Measurements from ENCODE around the gene FER1L5. TPM values are rescaled to one million over a fixed set of nuclear protein-coding genes. Genes with fewer than 3 reads are reported as not detected.
"Not testable (repeated sequence)": the region's sequence is repeated elsewhere in the genome, so short reads cannot be mapped to it uniquely, and the experiment has no call there.

The FER1L5 gene
- total RNA-seq, 1 donor from 2014 or later = 1.0 TPM

DNA sequence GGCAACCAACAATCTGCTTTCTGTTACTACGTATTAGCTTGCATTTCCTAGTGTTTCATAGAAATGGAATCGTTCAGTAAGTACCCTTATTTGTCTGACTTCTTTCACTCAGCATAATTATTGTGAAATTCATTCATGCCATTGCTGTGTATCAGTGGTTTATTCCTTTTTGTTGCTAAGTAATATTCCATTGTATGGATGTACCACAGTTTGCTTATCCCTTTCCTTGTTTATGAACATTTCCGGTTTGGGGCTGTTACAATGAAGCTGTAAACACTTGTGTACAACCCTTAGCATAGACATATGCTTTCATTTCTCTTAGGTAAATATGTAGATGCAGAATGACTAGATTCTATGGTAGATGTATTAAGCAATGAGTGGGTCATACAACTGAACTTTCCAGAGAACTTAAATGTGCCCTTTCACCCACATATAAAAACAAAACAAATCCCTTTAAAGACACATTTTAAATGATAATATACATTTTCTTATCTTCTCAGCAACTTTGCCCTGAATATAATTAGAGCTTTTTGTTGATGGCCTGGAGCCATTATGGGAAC is 21.9 kb downstream of the FER1L5 start:
- no peak overlapping the region for H3K27ac Mint-ChIP-seq (ENCODE audit: unreplicated experiment)
- TF ChIP-seq CTCF (IDR thresholded peaks at IDR 0.05; ENCODE audit: unreplicated experiment) = no peak
- H3K27me3 Mint-ChIP-seq (ENCODE audit: unreplicated experiment) = peaks cover 5% of the 10 kb centered on the region
- H3K36me3 Mint-ChIP-seq (ENCODE audit: low read depth, unreplicated experiment) = peaks cover 8% of the 10 kb centered on the region
- peaks cover 18% of the 10 kb centered on the region for H3K4me1 Mint-ChIP-seq (ENCODE audit: unreplicated experiment)
- no peak overlapping the region for H3K4me3 Mint-ChIP-seq (ENCODE audit: unreplicated experiment)
- no peaks in the 10 kb centered on the region for H3K9me3 Mint-ChIP-seq (ENCODE audit: unreplicated experiment)
- no peak for DNase-seq (ENCODE audit: low spot score)

DNA sequence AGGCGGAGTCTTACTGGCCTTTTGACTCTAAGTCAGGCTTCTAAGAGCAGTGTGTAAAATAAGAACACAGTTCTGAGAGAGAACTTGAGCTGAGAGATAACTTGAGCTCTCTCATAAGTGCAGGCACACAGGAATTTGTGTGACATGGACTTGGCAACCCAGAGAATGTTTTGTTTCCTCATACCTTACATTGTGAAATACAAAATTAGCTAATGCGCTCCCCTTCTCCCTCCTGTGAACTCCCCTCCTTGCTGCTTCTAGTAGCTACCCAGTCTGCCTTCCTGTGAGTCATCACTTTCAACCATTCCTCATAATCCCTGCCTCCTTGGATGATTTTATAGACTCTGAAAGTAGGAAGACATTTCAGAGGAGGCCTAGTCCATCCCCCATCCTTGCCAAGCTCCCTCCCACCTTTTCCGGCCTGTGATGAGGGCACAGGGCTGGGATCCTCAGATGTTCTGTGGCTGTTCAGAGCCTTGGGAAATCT is 22.6 kb downstream of the FER1L5 start:
- no peaks in the 10 kb centered on the region for H3K9me3 Mint-ChIP-seq (ENCODE audit: unreplicated experiment)
- H3K27me3 Mint-ChIP-seq (ENCODE audit: unreplicated experiment) = peaks cover 5% of the 10 kb centered on the region
- DNase-seq (ENCODE audit: low spot score) = no peak
- H3K36me3 Mint-ChIP-seq (ENCODE audit: low read depth, unreplicated experiment) = peaks cover 8% of the 10 kb centered on the region
- H3K27ac Mint-ChIP-seq (ENCODE audit: unreplicated experiment) = no peak overlapping the region
- H3K4me3 Mint-ChIP-seq (ENCODE audit: unreplicated experiment) = no peak overlapping the region
- peaks cover 18% of the 10 kb centered on the region for H3K4me1 Mint-ChIP-seq (ENCODE audit: unreplicated experiment)
- TF ChIP-seq CTCF (IDR thresholded peaks at IDR 0.05; ENCODE audit: unreplicated experiment) = no peak

GRCh38 chr2:96665717-96666116 is 23.2 kb downstream of the FER1L5 start:
- DNase-seq (ENCODE audit: low spot score); H3K27me3 Mint-ChIP-seq (ENCODE audit: unreplicated experiment); H3K4me3 Mint-ChIP-seq (ENCODE audit: unreplicated experiment); H3K27ac Mint-ChIP-seq (ENCODE audit: unreplicated experiment); H3K9me3 Mint-ChIP-seq (ENCODE audit: unreplicated experiment); H3K36me3 Mint-ChIP-seq (ENCODE audit: low read depth, unreplicated experiment): not testable (repeated sequence)
- H3K4me1 Mint-ChIP-seq (ENCODE audit: unreplicated experiment) = peaks cover 18% of the 10 kb centered on the region

- Mint-ChIP-seq H3K27me3 (ENCODE audit: unreplicated experiment) (peaks cover 7% of the 10 kb centered on the region), H3K27ac (ENCODE audit: unreplicated experiment) (no peak overlapping the region), H3K9me3 (ENCODE audit: unreplicated experiment) (no peaks in the 10 kb centered on the region), H3K4me1 (ENCODE audit: unreplicated experiment) (peaks cover 11% of the 10 kb centered on the region), H3K36me3 (ENCODE audit: low read depth, unreplicated experiment) (peaks cover 8% of the 10 kb centered on the region), H3K4me3 (ENCODE audit: unreplicated experiment) (peak overlapping the region; percentile 37)
- no peak for DNase-seq (ENCODE audit: low spot score)
- no peak for TF ChIP-seq CTCF (IDR thresholded peaks at IDR 0.05; ENCODE audit: unreplicated experiment)
These were observed 26.2 kb downstream of the FER1L5 start for GRCh38 chr2:96668771-96669170.

DNA sequence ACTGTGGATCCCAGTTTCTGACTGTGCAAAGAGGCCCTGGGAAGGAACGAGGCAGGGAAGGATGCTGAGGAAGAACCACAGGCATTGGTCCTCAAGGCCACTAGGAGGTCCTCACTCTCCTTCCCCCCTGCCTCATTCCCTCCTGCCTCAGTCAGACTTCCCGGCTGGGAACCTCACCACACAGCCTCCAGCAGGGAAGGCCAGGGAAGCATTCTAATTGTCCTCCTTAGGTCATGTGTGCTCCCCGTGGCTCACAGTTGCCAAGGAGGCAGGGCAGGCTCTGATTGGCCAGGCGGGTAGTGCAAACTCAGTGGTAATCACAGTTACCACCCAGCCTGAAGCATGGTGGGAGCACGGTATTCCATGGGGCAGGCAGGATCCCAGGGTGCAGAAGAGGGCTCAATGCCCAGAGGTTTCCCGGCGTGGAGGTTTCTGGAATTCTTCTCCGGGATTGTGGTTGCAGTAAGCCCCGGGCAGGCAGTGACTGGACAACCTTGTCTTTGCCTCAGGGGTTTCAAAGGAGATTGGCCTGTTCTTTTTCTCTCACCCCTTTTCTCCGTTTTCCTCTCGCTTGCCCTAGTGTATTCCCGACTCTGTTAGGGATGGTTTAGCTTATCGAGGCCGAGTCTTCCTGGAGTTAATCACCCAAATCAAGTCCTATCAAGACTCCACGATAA is 27.1 kb downstream of the FER1L5 start:
- no peak for DNase-seq (ENCODE audit: low spot score)
- H3K9me3 Mint-ChIP-seq (ENCODE audit: unreplicated experiment) = no peaks in the 10 kb centered on the region
- H3K4me1 Mint-ChIP-seq (ENCODE audit: unreplicated experiment) = peaks cover 11% of the 10 kb centered on the region
- H3K36me3 Mint-ChIP-seq (ENCODE audit: low read depth, unreplicated experiment) = peaks cover 4% of the 10 kb centered on the region
- peaks cover 7% of the 10 kb centered on the region for H3K27me3 Mint-ChIP-seq (ENCODE audit: unreplicated experiment)
- H3K4me3 Mint-ChIP-seq (ENCODE audit: unreplicated experiment) = no peak overlapping the region
- no peak for TF ChIP-seq CTCF (IDR thresholded peaks at IDR 0.05; ENCODE audit: unreplicated experiment)
- no peak overlapping the region for H3K27ac Mint-ChIP-seq (ENCODE audit: unreplicated experiment)
